ENCODE data around the gene DDIT4.
"Not testable (repeated sequence)": the region's sequence is repeated elsewhere in the genome, so short reads cannot be mapped to it uniquely, and the experiment has no call there.

Gene DDIT4

DNA sequence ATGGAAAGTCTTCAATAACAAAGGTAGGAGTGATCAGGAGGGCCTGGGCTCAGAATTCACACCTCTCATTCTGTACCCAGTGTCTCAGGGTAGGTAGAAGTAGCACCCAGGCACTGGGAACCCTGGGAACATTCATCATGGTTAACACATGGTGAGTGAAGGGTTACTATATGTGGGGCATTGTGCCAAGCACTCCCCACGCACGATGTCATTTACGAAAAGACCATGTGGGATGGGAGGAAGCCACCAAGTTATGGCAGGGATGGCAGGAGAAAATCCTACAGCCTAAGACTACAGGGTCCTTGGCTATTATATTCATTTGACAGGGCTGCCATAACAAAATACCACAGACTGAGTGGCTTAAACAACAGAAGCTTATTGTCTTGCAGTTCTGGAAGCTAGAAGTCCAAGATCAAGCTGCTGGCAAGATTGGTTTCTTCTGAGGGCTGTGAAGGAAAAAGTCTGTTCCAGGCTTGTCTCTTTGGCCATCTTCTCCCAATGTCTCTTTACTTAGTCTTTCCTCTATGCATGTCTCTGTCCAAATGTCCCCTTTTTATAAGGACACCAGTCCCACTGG lies 27.7 kb upstream of the DDIT4 start:
- TF ChIP-seq POLR2AphosphoS5 (IDR thresholded peaks at IDR 0.05; ENCODE audit: low read depth, low read length), result no peak
- TF ChIP-seq POLR2A (IDR thresholded peaks at IDR 0.05; ENCODE audit: low read depth, low read length), result no peak
- no peak for TF ChIP-seq POU2F2 (IDR thresholded peaks at IDR 0.05; ENCODE audit: low read depth, low read length)
- no peak for TF ChIP-seq SPI1 (IDR thresholded peaks at IDR 0.05; ENCODE audit: low read depth, low read length)
- no peak for TF ChIP-seq PAX5 (IDR thresholded peaks at IDR 0.05; ENCODE audit: insufficient read depth, low read length, severe bottlenecking)
- TF ChIP-seq TAF1 (IDR thresholded peaks at IDR 0.05; ENCODE audit: low read depth, low read length), result no peak
- no peak for FAIRE-seq
- no peak for DNase-seq (ENCODE audit: insufficient read length, low spot score)

DNA sequence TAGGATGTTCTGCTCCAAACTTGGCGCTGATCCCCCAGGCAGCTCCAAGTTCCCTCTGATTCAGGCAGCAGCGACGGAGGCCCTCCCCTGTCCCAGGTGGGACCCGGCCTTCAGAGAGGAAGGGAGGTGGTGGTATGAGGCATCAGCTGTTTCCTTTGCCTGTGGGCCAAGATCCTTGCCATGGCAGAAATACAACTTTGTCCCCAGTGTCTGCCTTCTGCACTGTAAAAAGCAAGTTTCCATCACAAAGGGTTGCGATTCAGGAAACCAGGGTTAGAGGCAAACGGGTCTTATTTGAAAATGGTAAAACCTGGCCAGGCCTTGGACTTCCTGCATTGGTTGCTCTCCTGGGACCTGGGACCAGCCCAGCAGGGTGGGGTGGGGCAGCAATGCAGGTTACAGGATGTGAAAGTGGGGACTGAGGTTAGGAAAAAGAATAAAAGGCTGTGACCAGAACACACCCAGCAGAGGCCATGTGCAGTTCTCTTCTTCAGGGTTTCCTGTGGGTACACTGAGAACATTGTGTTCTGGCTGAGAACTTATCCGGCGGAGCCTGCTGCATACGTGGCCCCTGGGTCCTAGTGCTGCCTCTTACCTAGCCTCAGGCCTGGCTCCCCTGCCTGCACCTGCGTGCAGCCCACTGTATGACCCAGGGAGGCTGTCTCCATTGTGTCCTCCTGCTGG lies 25.1 kb upstream of the DDIT4 start:
- TF ChIP-seq PAX5 (IDR thresholded peaks at IDR 0.05; ENCODE audit: insufficient read depth, low read length, severe bottlenecking) (peak; percentile 51), POLR2A (IDR thresholded peaks at IDR 0.05; ENCODE audit: low read depth, low read length) (peak; percentile 93), TAF1 (IDR thresholded peaks at IDR 0.05; ENCODE audit: low read depth, low read length) (peak; percentile 92), SPI1 (IDR thresholded peaks at IDR 0.05; ENCODE audit: low read depth, low read length) (peak; percentile 68), POLR2AphosphoS5 (IDR thresholded peaks at IDR 0.05; ENCODE audit: low read depth, low read length) (peak; percentile 88), POU2F2 (IDR thresholded peaks at IDR 0.05; ENCODE audit: low read depth, low read length) (peak; percentile 91)
- FAIRE-seq (peak; percentile 86), DNase-seq (ENCODE audit: insufficient read length, low spot score) (peak; percentile 55)

DNA sequence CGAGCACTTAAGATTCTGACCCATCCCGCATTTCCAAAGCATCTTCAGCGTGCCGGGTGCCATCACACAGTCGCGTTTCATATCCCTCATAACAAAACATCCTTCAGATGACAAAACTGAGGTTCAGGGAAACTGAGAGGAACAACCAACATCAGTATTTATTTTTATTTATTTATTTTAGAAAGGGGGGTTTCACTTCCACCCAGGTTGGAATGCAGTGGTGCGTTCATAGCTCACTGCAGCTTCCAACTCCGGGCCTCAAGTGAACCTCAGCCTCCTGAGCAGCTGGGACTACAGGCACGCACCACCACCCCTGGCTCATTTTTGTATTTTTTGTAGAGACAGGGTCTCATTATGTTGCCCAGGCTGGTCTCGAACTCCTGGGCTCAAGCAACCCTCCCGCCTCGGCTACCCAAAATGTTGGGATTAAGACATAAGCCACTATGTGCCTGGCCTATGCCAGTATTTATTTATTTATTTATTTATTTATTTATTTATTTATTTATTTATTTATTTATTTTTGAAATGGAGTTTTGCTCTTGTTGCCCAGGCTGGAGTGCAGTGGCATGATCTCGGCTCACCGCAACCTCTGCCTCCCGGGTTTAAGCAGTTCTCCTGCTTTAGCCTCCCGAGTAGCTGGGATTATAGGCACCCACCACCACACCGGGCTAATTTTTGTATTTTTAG lies 24.4 kb upstream of the DDIT4 start:
- not testable (repeated sequence) for FAIRE-seq; DNase-seq (ENCODE audit: insufficient read length, low spot score)
- TF ChIP-seq SPI1 (IDR thresholded peaks at IDR 0.05; ENCODE audit: low read depth, low read length), result peak; percentile 74

DNA sequence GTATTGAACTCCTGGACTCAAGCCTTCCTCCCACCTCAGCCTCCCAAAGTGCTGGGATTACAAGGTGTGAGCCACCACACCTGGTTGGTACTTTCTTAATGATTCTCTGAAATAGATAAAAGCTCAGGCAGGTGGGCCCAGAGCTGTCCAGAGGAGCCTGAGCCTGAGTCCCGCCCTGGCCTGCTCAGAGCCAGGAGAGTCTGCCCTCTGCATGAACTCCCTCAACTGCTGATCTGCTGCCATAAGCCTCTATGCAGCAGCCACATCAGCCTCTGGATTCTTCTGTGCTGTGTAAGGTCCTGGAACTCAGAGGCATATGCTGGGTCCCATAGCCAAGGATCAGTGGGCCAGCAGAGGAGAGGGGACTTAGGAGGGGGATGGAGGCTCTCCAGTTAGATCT lies 23.1 kb upstream of the DDIT4 start:
- no peak for TF ChIP-seq POU2F2 (IDR thresholded peaks at IDR 0.05; ENCODE audit: low read depth, low read length)
- no peak for TF ChIP-seq POLR2A (IDR thresholded peaks at IDR 0.05; ENCODE audit: low read depth, low read length)
- no peak for DNase-seq (ENCODE audit: insufficient read length, low spot score)

DNA sequence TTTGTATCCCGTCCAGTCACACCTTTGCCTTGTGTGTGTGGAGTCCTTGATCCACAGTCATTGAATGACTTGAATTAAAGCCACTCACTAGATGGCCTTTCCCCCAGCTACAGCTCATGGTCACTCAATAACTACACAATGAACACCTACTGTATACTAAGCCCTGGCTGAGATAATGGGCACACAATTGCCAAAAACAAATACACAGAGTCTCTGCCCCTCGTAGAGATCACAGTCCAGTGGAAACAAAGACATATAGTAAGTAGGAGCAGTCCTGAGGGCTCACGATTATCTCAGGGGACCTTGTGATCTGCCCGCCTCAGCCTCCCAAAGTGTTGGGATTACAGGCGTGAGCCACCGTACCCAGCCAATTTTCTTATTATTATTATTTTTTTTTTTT lies 22.1 kb upstream of the DDIT4 start:
- DNase-seq (ENCODE audit: insufficient read length, low spot score) (no peak), FAIRE-seq (no peak)
- TF ChIP-seq POU2F2 (IDR thresholded peaks at IDR 0.05; ENCODE audit: low read depth, low read length), result no peak
- TF ChIP-seq SPI1 (IDR thresholded peaks at IDR 0.05; ENCODE audit: low read depth, low read length), result no peak
- TF ChIP-seq TAF1 (IDR thresholded peaks at IDR 0.05; ENCODE audit: low read depth, low read length), result no peak
- TF ChIP-seq POLR2AphosphoS5 (IDR thresholded peaks at IDR 0.05; ENCODE audit: low read depth, low read length), result no peak
- no peak for TF ChIP-seq POLR2A (IDR thresholded peaks at IDR 0.05; ENCODE audit: low read depth, low read length)
- TF ChIP-seq PAX5 (IDR thresholded peaks at IDR 0.05; ENCODE audit: insufficient read depth, low read length, severe bottlenecking), result no peak

More for the DNA sequence above, 23.1 kb upstream of the DDIT4 start:
- no peak for FAIRE-seq

DNA sequence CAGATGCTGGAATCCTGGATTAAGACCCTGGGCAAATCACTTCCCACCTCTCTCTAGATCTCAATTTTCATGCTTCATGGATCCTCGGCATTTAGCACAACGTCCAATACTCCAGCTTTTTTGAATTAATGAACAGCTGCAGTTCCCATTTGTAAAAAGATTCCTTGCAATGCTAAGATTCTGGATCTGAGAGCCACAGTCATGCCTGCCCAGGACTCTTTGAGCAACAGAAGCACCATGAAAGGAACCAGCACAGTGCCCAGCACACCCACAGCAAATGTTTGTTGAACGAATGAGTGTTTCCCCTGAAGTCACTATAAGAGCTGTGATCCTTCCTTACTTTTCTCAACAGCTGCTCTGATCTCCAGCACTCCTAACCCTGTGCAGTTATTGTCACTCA lies 20.8 kb upstream of the DDIT4 start:
- no peak for FAIRE-seq
- no peak for TF ChIP-seq PAX5 (IDR thresholded peaks at IDR 0.05; ENCODE audit: insufficient read depth, low read length, severe bottlenecking)
- TF ChIP-seq POU2F2 (IDR thresholded peaks at IDR 0.05; ENCODE audit: low read depth, low read length), result no peak
- no peak for TF ChIP-seq TAF1 (IDR thresholded peaks at IDR 0.05; ENCODE audit: low read depth, low read length)
- no peak for TF ChIP-seq POLR2A (IDR thresholded peaks at IDR 0.05; ENCODE audit: low read depth, low read length)
- TF ChIP-seq SPI1 (IDR thresholded peaks at IDR 0.05; ENCODE audit: low read depth, low read length), result no peak
- TF ChIP-seq POLR2AphosphoS5 (IDR thresholded peaks at IDR 0.05; ENCODE audit: low read depth, low read length), result no peak
- DNase-seq (ENCODE audit: insufficient read length, low spot score), result no peak

DNA sequence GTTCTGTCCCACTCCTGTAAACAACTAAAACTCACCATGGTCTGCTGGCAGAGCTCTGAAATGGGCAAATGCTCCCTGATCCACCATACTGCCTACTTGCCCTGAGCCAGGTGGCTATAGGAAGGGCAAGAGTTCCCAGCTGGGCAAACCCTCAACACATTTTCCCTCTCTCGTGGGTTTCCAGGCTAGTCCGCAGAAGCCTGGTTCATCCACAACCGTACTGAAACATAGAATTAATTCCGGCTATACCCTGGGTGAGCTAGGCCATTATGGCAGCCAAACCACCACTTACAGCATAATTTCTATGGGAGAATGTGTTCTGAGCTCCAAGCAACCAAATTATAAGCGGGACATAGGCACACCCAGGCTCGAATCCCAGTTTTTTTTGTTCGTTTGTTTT lies 20.1 kb upstream of the DDIT4 start:
- FAIRE-seq (no peak), DNase-seq (ENCODE audit: insufficient read length, low spot score) (no peak)
- no peak for TF ChIP-seq POU2F2 (IDR thresholded peaks at IDR 0.05; ENCODE audit: low read depth, low read length)
- no peak for TF ChIP-seq POLR2A (IDR thresholded peaks at IDR 0.05; ENCODE audit: low read depth, low read length)
- TF ChIP-seq SPI1 (IDR thresholded peaks at IDR 0.05; ENCODE audit: low read depth, low read length), result no peak
- TF ChIP-seq PAX5 (IDR thresholded peaks at IDR 0.05; ENCODE audit: insufficient read depth, low read length, severe bottlenecking), result no peak
- TF ChIP-seq TAF1 (IDR thresholded peaks at IDR 0.05; ENCODE audit: low read depth, low read length), result no peak
- TF ChIP-seq POLR2AphosphoS5 (IDR thresholded peaks at IDR 0.05; ENCODE audit: low read depth, low read length), result no peak

DNA sequence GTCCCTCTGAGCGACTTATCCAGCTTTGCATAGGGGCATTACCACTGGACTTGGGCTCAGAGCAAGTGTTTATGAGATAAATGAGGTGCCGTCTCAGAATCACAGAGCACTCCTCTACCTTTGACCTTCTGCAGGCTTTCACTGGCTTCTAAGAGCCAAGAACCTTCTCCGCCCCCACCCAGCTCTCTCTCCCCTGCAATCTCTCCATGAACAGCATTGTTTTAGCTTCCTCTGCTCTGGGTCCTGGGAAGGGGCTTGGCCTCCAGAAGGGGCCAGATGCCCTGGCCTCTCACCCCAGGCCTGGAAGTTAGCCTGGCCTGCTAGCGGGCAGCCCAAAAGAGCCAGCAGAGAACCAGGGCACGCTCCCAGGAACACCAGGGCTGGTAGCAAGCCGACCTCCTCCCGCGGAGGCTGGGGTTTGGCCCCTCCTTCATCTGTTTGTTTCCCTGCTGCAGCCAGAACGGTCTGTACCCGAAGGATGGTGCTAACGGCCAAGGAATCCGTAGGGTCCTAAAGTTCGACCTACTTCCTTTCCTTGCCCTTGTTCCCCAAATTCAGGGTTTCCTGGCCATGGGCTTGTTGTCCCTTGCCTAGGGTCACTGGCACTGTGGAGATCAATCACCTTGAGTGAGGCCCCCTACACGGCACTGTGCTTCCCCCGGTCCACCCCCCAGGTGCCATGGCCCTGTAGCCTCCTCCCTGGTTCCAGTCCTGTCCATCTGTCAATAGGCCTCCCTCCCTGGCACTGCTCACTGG lies 18.7 kb upstream of the DDIT4 start:
- peak; percentile 87 for FAIRE-seq
- no peak for DNase-seq (ENCODE audit: insufficient read length, low spot score)
- TF ChIP-seq POLR2AphosphoS5 (IDR thresholded peaks at IDR 0.05; ENCODE audit: low read depth, low read length) (no peak), SPI1 (IDR thresholded peaks at IDR 0.05; ENCODE audit: low read depth, low read length) (peak; percentile 55)

DNA sequence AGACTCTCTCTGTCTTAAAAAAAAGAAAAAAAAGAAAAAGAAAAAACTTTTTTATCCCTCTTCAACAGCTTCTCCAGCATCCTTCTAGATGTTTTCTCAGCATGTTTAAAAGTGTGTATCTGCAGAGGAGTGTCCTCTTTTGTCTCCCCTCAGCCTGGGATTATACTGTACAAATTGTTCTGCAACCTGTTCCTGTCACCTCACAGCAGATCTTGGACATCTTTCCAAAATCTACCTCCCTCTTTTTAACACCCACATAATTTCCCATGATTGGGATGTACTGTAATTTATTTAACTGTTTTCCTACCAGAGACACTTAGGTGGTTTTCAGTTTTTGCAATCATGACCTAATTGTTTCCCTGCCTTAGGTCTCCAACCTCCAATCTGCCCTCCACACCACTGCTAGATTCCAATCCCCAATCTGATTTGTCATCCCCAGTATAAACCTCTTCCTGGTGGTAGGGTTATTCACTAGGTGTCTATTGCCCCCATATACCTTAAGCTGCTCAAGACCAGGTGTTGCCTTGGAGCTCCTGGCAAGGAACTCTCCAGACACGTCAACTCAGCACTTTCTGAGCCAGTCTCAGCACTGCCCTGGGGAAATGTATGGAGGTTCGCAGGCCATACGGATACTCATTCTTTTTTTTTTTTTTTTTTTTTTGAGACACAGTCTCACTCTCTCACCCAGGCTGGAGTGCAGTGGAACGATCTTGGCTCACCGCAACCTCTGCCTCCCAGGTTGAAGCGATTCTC lies 17.6 kb upstream of the DDIT4 start:
- FAIRE-seq (no peak), DNase-seq (ENCODE audit: insufficient read length, low spot score) (no peak)

More for the DNA sequence above, 17.6 kb upstream of the DDIT4 start:
- no peak for TF ChIP-seq SPI1 (IDR thresholded peaks at IDR 0.05; ENCODE audit: low read depth, low read length)
- TF ChIP-seq POLR2AphosphoS5 (IDR thresholded peaks at IDR 0.05; ENCODE audit: low read depth, low read length), result no peak
- no peak for TF ChIP-seq POU2F2 (IDR thresholded peaks at IDR 0.05; ENCODE audit: low read depth, low read length)
- TF ChIP-seq PAX5 (IDR thresholded peaks at IDR 0.05; ENCODE audit: insufficient read depth, low read length, severe bottlenecking), result no peak
- no peak for TF ChIP-seq POLR2A (IDR thresholded peaks at IDR 0.05; ENCODE audit: low read depth, low read length)
- TF ChIP-seq TAF1 (IDR thresholded peaks at IDR 0.05; ENCODE audit: low read depth, low read length), result no peak
